Trophoblast cell (in vitro differentiated cells and primary cell): ENCODE data around the gene XXYLT1.

ENCODE experiments used
- DNase-seq, 2 donors: peaks; one replicate each; pipeline ENCODE4 v3.0.0-alpha.2; 2016
- H2AFZ ChIP-seq: 2 replicates; pipeline ENCODE4 v1.6.1; 2013; ENCODE audit warnings: low read length, moderate library complexity, mild to moderate bottlenecking; ENCODE audit not compliant: insufficient read depth, poor library complexity
- H2AK5ac ChIP-seq: 2 replicates; pipeline ENCODE4 v1.6.1; 2013; ENCODE audit warnings: mild to moderate bottlenecking, low read length
- H2BK120ac ChIP-seq: 2 replicates; pipeline ENCODE4 v1.6.1; 2013; ENCODE audit warnings: low read length, mild to moderate bottlenecking, moderate library complexity; ENCODE audit not compliant: insufficient read depth, poor library complexity
- H2BK12ac ChIP-seq: 2 replicates; pipeline ENCODE4 v1.6.1; 2013; ENCODE audit warnings: mild to moderate bottlenecking, low read length, moderate library complexity
- H2BK5ac ChIP-seq: 2 replicates; pipeline ENCODE4 v1.6.1; 2013; ENCODE audit warnings: low read length, low read depth, moderate library complexity, mild to moderate bottlenecking; ENCODE audit not compliant: poor library complexity
- H3K14ac ChIP-seq: 2 replicates; pipeline ENCODE4 v1.6.1; 2013; ENCODE audit warnings: mild to moderate bottlenecking, low read length
- H3K18ac ChIP-seq: 2 replicates; pipeline ENCODE4 v1.6.1; 2013; ENCODE audit warnings: mild to moderate bottlenecking, low read length
- H3K23ac ChIP-seq: 2 replicates; pipeline ENCODE4 v1.6.1; 2013; ENCODE audit warnings: low read length
- H3K27ac ChIP-seq: 2 replicates; pipeline ENCODE4 v1.5.1; 2013; ENCODE audit warnings: low read depth, mild to moderate bottlenecking, inconsistent platforms, low read length, moderate library complexity
- H3K27me3 ChIP-seq: 2 replicates; pipeline ENCODE4 v1.6.1; 2013; ENCODE audit warnings: inconsistent platforms, mild to moderate bottlenecking, low read length, moderate library complexity; ENCODE audit not compliant: insufficient read depth
- H3K36me3 ChIP-seq, 2 experiments: 1 replicate in 1 of 2; 2 replicates in 1 of 2; pipeline ENCODE4 v1.6.1; 2013; ENCODE audit warnings: low read length in 2 of 2, mild to moderate bottlenecking in 2 of 2, moderate library complexity in 1 of 2; ENCODE audit not compliant: insufficient read depth in 2 of 2, control insufficient read depth in 1 of 2
- H3K4ac ChIP-seq: 2 replicates; pipeline ENCODE4 v1.6.1; 2013; ENCODE audit warnings: low read depth, mild to moderate bottlenecking, low read length, moderate library complexity
- H3K4me1 ChIP-seq, 2 experiments: 1 replicate in 1 of 2; 2 replicates in 1 of 2; pipeline ENCODE4 v1.6.1; 2013; ENCODE audit warnings: low read length in 2 of 2, mild to moderate bottlenecking in 2 of 2, moderate library complexity in 1 of 2; ENCODE audit not compliant: insufficient read depth in 2 of 2, control insufficient read depth in 1 of 2
- H3K4me2 ChIP-seq: 2 replicates; pipeline ENCODE4 v1.6.1; 2013; ENCODE audit warnings: inconsistent platforms, mild to moderate bottlenecking, low read length, moderate library complexity
- H3K4me3 ChIP-seq: 2 replicates; pipeline ENCODE4 v1.5.1; 2013; ENCODE audit warnings: mild to moderate bottlenecking, low read depth, low read length, inconsistent platforms
- H3K79me1 ChIP-seq: one replicate; pipeline ENCODE4 v1.6.1; 2013; ENCODE audit warnings: low read length
- H3K79me2 ChIP-seq: 2 replicates; pipeline ENCODE4 v1.6.1; 2013; ENCODE audit warnings: low read length, mild to moderate bottlenecking; ENCODE audit not compliant: control insufficient read depth, insufficient read depth, poor library complexity
- H3K9ac ChIP-seq: 2 replicates; pipeline ENCODE4 v1.6.1; 2013; ENCODE audit warnings: mild to moderate bottlenecking, low read length
- H3K9me3 ChIP-seq: 2 replicates; pipeline ENCODE4 v1.6.1; 2013; ENCODE audit warnings: low read depth, mild to moderate bottlenecking, control low read depth, inconsistent platforms, low read length; ENCODE audit not compliant: insufficient read depth
- H4K12ac ChIP-seq: 2 replicates; pipeline ENCODE4 v1.6.1; 2013; ENCODE audit warnings: low read depth, mild to moderate bottlenecking, low read length, moderate library complexity
- H4K8ac ChIP-seq: 2 replicates; pipeline ENCODE4 v1.6.1; 2013; ENCODE audit warnings: low read depth, mild to moderate bottlenecking, low read length, moderate library complexity
- H4K91ac ChIP-seq: one replicate; pipeline ENCODE4 v1.6.1; 2013; ENCODE audit warnings: low read depth, mild to moderate bottlenecking, low read length, moderate library complexity
- WGBS: extraction: QIAGEN DNeasy Blood & Tissue Kit; methylation state at CpG from one replicate; pipeline ENCODE4 v1.1.7; 2013; ENCODE audit warnings: missing lambda C conversion rate; ENCODE audit not compliant: insufficient read length, insufficient coverage; ENCODE audit errors: extremely low coverage; 5-methylcytosine and 5-hydroxymethylcytosine counted together

Gene XXYLT1

GRCh38 chr3:195251336-195252065, 19.5 kb downstream of the XXYLT1 start:
- no peak overlapping the region for H2BK12ac ChIP-seq
- H3K4ac ChIP-seq = no peak overlapping the region
- no peaks in the 10 kb centered on the region for H3K79me2 ChIP-seq
- no CpG with 5 or more reads among the region's 14 CpGs for WGBS
- H4K91ac ChIP-seq = no peak overlapping the region
- no peak overlapping the region for H2BK5ac ChIP-seq
- H3K14ac ChIP-seq = no peak overlapping the region
- H3K36me3 ChIP-seq = peaks cover 0 to 2% of the 10 kb centered on the region in 2 experiments
- no peak for DNase-seq
- peaks cover 4% of the 10 kb centered on the region for H3K9me3 ChIP-seq
- H3K4me2 ChIP-seq = no peak overlapping the region
- no peak overlapping the region for H2BK120ac ChIP-seq
- H3K18ac ChIP-seq = no peak overlapping the region
- H4K8ac ChIP-seq = no peak overlapping the region
- no peak overlapping the region for H4K12ac ChIP-seq
- H3K27ac ChIP-seq = no peak overlapping the region
- H2AK5ac ChIP-seq = no peak overlapping the region
- no peak overlapping the region for H2AFZ ChIP-seq
- H3K27me3 ChIP-seq = no peaks in the 10 kb centered on the region
- no peak overlapping the region for H3K23ac ChIP-seq
- H3K4me3 ChIP-seq = no peak overlapping the region
- no peaks in the 10 kb centered on the region for H3K79me1 ChIP-seq
- no peak overlapping the region for H3K9ac ChIP-seq
- H3K4me1 ChIP-seq = no peaks in the 10 kb centered on the region

- Histone ChIP-seq H3K4ac (no peak overlapping the region), H3K27me3 (no peaks in the 10 kb centered on the region), H2BK12ac (no peak overlapping the region), H3K36me3 (peaks cover 0 to 2% of the 10 kb centered on the region in 2 experiments), H3K79me1 (no peaks in the 10 kb centered on the region), H2BK5ac (no peak overlapping the region), H2AFZ (no peak overlapping the region), H3K4me1 (no peaks in the 10 kb centered on the region), H3K4me3 (no peak overlapping the region), H3K9me3 (peaks cover 4% of the 10 kb centered on the region), H4K91ac (no peak overlapping the region), H4K8ac (no peak overlapping the region), H3K9ac (no peak overlapping the region), H4K12ac (no peak overlapping the region), H3K14ac (no peak overlapping the region), H3K79me2 (no peaks in the 10 kb centered on the region), H3K23ac (no peak overlapping the region), H3K4me2 (no peak overlapping the region), H2BK120ac (no peak overlapping the region), H2AK5ac (no peak overlapping the region), H3K27ac (no peak overlapping the region), H3K18ac (no peak overlapping the region)
- no CpG with 5 or more reads among the region's 14 CpGs for WGBS
- no peak for DNase-seq
Measured at GRCh38 chr3:195250473-195251251, 20.3 kb downstream of the XXYLT1 start.

GRCh38 chr3:195249858-195250464, 21.0 kb downstream of the XXYLT1 start:
- no peak overlapping the region for H3K27ac ChIP-seq
- H2BK120ac ChIP-seq = no peak overlapping the region
- H3K9me3 ChIP-seq = peaks cover 4% of the 10 kb centered on the region
- no peak overlapping the region for H4K91ac ChIP-seq
- no peaks in the 10 kb centered on the region for H3K27me3 ChIP-seq
- WGBS = no CpG with 5 or more reads among the region's 11 CpGs
- H3K23ac ChIP-seq = no peak overlapping the region
- no peaks in the 10 kb centered on the region for H3K79me1 ChIP-seq
- no peak overlapping the region for H2AK5ac ChIP-seq
- no peak for DNase-seq
- no peak overlapping the region for H3K4me3 ChIP-seq
- H3K18ac ChIP-seq = no peak overlapping the region
- H3K14ac ChIP-seq = no peak overlapping the region
- H3K79me2 ChIP-seq = no peaks in the 10 kb centered on the region
- H3K4me1 ChIP-seq = no peaks in the 10 kb centered on the region
- no peak overlapping the region for H2AFZ ChIP-seq
- no peaks in the 10 kb centered on the region for H3K36me3 ChIP-seq
- no peak overlapping the region for H3K4ac ChIP-seq
- H4K8ac ChIP-seq = no peak overlapping the region
- H2BK5ac ChIP-seq = no peak overlapping the region
- no peak overlapping the region for H3K9ac ChIP-seq
- no peak overlapping the region for H3K4me2 ChIP-seq
- no peak overlapping the region for H2BK12ac ChIP-seq
- H4K12ac ChIP-seq = no peak overlapping the region

- Histone ChIP-seq H3K79me1 (no peaks in the 10 kb centered on the region), H3K9ac (no peak overlapping the region), H3K18ac (no peak overlapping the region), H3K4me2 (no peak overlapping the region), H3K4ac (no peak overlapping the region), H4K8ac (no peak overlapping the region), H2AK5ac (no peak overlapping the region), H2AFZ (no peak overlapping the region), H3K4me3 (peak overlapping the region; percentile 11), H3K9me3 (peaks cover 4% of the 10 kb centered on the region), H3K27ac (no peak overlapping the region), H3K79me2 (no peaks in the 10 kb centered on the region), H4K91ac (no peak overlapping the region), H3K14ac (no peak overlapping the region), H3K27me3 (no peaks in the 10 kb centered on the region), H4K12ac (no peak overlapping the region), H3K4me1 (no peaks in the 10 kb centered on the region), H3K36me3 (no peaks in the 10 kb centered on the region), H2BK5ac (no peak overlapping the region), H3K23ac (no peak overlapping the region), H2BK12ac (no peak overlapping the region), H2BK120ac (no peak overlapping the region)
- no CpG with 5 or more reads among the region's 21 CpGs for WGBS
- no peak for DNase-seq
Measured at GRCh38 chr3:195249057-195249770, 21.7 kb downstream of the XXYLT1 start.
